IPS DF 19.7 (cell line): Measurements from ENCODE around the gene SNAI1.

ENCODE experiments used
- DNase-seq: peaks from one replicate; pipeline ENCODE4 v3.0.0-alpha.2; 2013; ENCODE audit warnings: low read depth, low spot score

SNAI1 gene

DNA sequence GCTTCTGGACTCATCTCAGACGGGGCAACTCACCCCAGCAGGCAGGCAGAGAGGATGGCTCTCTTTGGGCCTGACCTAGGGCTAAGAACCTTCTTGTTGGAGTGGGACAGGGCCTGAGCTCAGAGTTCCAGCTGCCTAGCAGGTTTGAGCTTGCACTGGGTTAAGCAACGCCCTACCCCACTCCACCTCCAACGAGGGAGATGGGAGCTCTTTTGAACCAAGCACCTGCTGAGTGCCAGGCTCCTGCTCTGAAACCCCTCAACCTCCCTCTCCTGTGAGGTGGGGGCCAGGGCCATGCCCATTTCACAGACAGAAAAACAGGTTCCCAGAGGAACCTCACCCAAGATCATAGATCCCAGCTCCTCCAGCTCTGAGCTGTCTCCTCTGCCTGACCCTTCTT lies 54.3 kb downstream of the SNAI1 start:
- DNase-seq: no peak

- no peak for DNase-seq
Observed at GRCh38 chr20:50037575-50037974, 54.8 kb downstream of the SNAI1 start.

GRCh38 chr20:50038169-50038568 lies 55.4 kb downstream of the SNAI1 start:
- no peak for DNase-seq
